GM18498 (cell line): ENCODE data around the gene CAMSAP2.

ENCODE experiments used
- ATAC-seq: cut with Tn5 transposase; IDR thresholded peaks from one replicate; pipeline ENCODE4 v1.9.1; 2021; ENCODE audit warnings: mild to moderate bottlenecking, moderate library complexity; ENCODE audit not compliant: unreplicated experiment

Gene CAMSAP2

GRCh38 chr1:200895801-200896530 is 157.3 kb downstream of the CAMSAP2 start:
- ATAC-seq, result peak; percentile 34

GRCh38 chr1:200896531-200897196 is 158.0 kb downstream of the CAMSAP2 start:
- ATAC-seq, result no peak

GRCh38 chr1:200897259-200897658 is 158.6 kb downstream of the CAMSAP2 start:
- ATAC-seq, result no peak

GRCh38 chr1:200899015-200899386 is 160.3 kb downstream of the CAMSAP2 start:
- ATAC-seq, result no peak

GRCh38 chr1:200899451-200899915 is 160.8 kb downstream of the CAMSAP2 start:
- no peak for ATAC-seq

GRCh38 chr1:200899954-200900867 is 161.5 kb downstream of the CAMSAP2 start:
- ATAC-seq, result no peak

- ATAC-seq, result no peak
These were observed 162.2 kb downstream of the CAMSAP2 start for GRCh38 chr1:200900877-200901276.

GRCh38 chr1:200901350-200901749 is 162.7 kb downstream of the CAMSAP2 start:
- ATAC-seq, result no peak

GRCh38 chr1:200901796-200902444 is 163.2 kb downstream of the CAMSAP2 start:
- no peak for ATAC-seq

- no peak for ATAC-seq
These were observed 165.1 kb downstream of the CAMSAP2 start for GRCh38 chr1:200903793-200904192.

GRCh38 chr1:200904772-200905171 is 166.1 kb downstream of the CAMSAP2 start:
- no peak for ATAC-seq

GRCh38 chr1:200905411-200906052 is 166.8 kb downstream of the CAMSAP2 start:
- peak; percentile 45 for ATAC-seq

- ATAC-seq, result no peak
These were observed 167.8 kb downstream of the CAMSAP2 start for GRCh38 chr1:200906491-200906890.

GRCh38 chr1:200907611-200908097 is 169.0 kb downstream of the CAMSAP2 start:
- ATAC-seq, result peak; percentile 59

GRCh38 chr1:200908191-200908868 is 169.6 kb downstream of the CAMSAP2 start:
- ATAC-seq, result no peak

GRCh38 chr1:200909071-200909470 is 170.4 kb downstream of the CAMSAP2 start:
- no peak for ATAC-seq

- ATAC-seq, result peak; percentile 41
These were observed 171.1 kb downstream of the CAMSAP2 start for GRCh38 chr1:200909757-200910239.
